SK-N-SH (cell line): Measurements from ENCODE around the gene PRMT2. TPM values are rescaled to one million over a fixed set of nuclear protein-coding genes. Genes with fewer than 3 reads are reported as not detected.

Experiments
- CTCF ChIA-PET: fragments of 300-600, 350-600 bp; formaldehyde crosslinking; extraction: SDS; loops from one replicate; lab custom pipeline; 2021; lab: Yijun Ruan, JAX
- POLR2A ChIA-PET: fragments of 350-600 bp; sonication (Branson Sonifier 250); formaldehyde crosslinking; extraction: SDS; loops from one replicate; lab custom pipeline; 2020; ENCODE audit warnings: antibody characterized with exemption, inconsistent platforms; lab: Yijun Ruan, JAX
- DNase-seq: peaks from one replicate; pipeline ENCODE4 v3.0.0; 2012
- H2AFZ ChIP-seq: fragments of 200-600 bp; sonication (generic); 2 replicates; pipeline ENCODE4 v1.8.1; 2016; ENCODE audit warnings: antibody characterized with exemption, mild to moderate bottlenecking, low read depth
- H3F3A ChIP-seq: fragments of 200-600 bp; sonication (generic); replicated peaks from 2 replicates; pipeline ENCODE3; 2016; ENCODE audit warnings: antibody characterized with exemption, mild to moderate bottlenecking; ENCODE audit not compliant: insufficient read depth
- H3K27ac ChIP-seq, 2 experiments: fragments of 200-500 bp in 1 of 2; fragments of 200-600 bp in 1 of 2; sonication (Bioruptor generic) in 1 of 2; sonication (generic), shearing (Covaris generic) in 1 of 2; 2 replicates each; pipeline versions ENCODE4 v1.5.1 to v1.6.1; 2014 to 2016; ENCODE audit warnings: low read depth in 2 of 2, inconsistent platforms in 1 of 2, low read length in 1 of 2, mild to moderate bottlenecking in 1 of 2, mixed read lengths in 1 of 2
- H3K27me3 ChIP-seq: fragments of 200-600 bp; sonication (generic), shearing (Covaris generic); 2 replicates; pipeline ENCODE4 v1.6.1; 2016; ENCODE audit warnings: mixed run types; ENCODE audit not compliant: insufficient read depth
- H3K36me3 ChIP-seq, 2 experiments: fragments of 200-500 bp in 1 of 2; fragments of 200-600 bp in 1 of 2; sonication (Bioruptor generic) in 1 of 2; sonication (generic) in 1 of 2; replicated peaks in 1 of 2; 2 replicates each; pipeline versions ENCODE3 to v1.5.1; 2014 to 2016; ENCODE audit warnings: low read length in 1 of 2, mild to moderate bottlenecking in 1 of 2; ENCODE audit not compliant: insufficient read depth in 2 of 2, control insufficient read depth in 1 of 2
- H3K4me1 ChIP-seq, 2 experiments: fragments of 200-500 bp in 1 of 2; fragments of 200-600 bp in 1 of 2; sonication (Bioruptor generic) in 1 of 2; sonication (generic), shearing (Covaris generic) in 1 of 2; 2 replicates each; pipeline versions ENCODE4 v1.5.1 to v1.6.1; 2014 to 2016; ENCODE audit warnings: low read depth in 1 of 2, low read length in 1 of 2, mixed run types in 1 of 2; ENCODE audit not compliant: insufficient read depth in 2 of 2, control insufficient read depth in 1 of 2
- H3K4me2 ChIP-seq: fragments of 200-600 bp; sonication (generic), shearing (Covaris generic); 2 replicates; pipeline ENCODE4 v1.6.1; 2017; ENCODE audit warnings: mixed run types
- H3K4me3 ChIP-seq, 2 experiments: fragments of 200-500 bp in 1 of 2; fragments of 200-600 bp in 1 of 2; sonication (Bioruptor generic) in 1 of 2; sonication (generic), shearing (Covaris generic) in 1 of 2; 2 replicates each; pipeline versions ENCODE4 v1.5.1 to v1.8.1; 2014 to 2016; ENCODE audit warnings: low read depth in 2 of 2, inconsistent platforms in 1 of 2, low read length in 1 of 2, mild to moderate bottlenecking in 1 of 2, mixed read lengths in 1 of 2, moderate library complexity in 1 of 2
- H3K79me2 ChIP-seq: fragments of 200-600 bp; sonication (generic); 2 replicates; pipeline ENCODE4 v1.8.1; 2017; ENCODE audit warnings: mild to moderate bottlenecking; ENCODE audit not compliant: insufficient read depth
- H3K9ac ChIP-seq: fragments of 200-600 bp; sonication (generic); 2 replicates; pipeline ENCODE4 v1.6.1; 2017; ENCODE audit warnings: mixed run types
- H3K9me2 ChIP-seq: fragments of 200-600 bp; sonication (generic); 2 replicates; pipeline ENCODE4 v1.6.1; 2017; ENCODE audit warnings: mixed run types
- H3K9me3 ChIP-seq: fragments of 200-600 bp; sonication (generic); 2 replicates; pipeline ENCODE4 v1.6.1; 2017; ENCODE audit warnings: mixed run types, mild to moderate bottlenecking, moderate library complexity
- H4K20me1 ChIP-seq: fragments of 200-600 bp; sonication (generic); 2 replicates; pipeline ENCODE4 v1.6.1; 2017; ENCODE audit warnings: mild to moderate bottlenecking, mixed run types; ENCODE audit not compliant: insufficient read depth
- CHD2 ChIP-seq: fragments of 150-350 bp; IDR thresholded peaks from 2 replicates; pipeline ENCODE4 v1.6.1; 2018; ENCODE audit warnings: low read length; ENCODE audit not compliant: partially characterized antibody
- ELF1 ChIP-seq: IDR thresholded peaks from 2 replicates; pipeline ENCODE4 v1.4.0; 2012
- EP300 ChIP-seq, 2 experiments: IDR thresholded peaks; 2 replicates each; pipeline versions ENCODE4 v1.4.0 to v1.6.1; 2012; ENCODE audit warnings: borderline replicate concordance in 1 of 2, low read depth in 1 of 2, low read length in 1 of 2
- EZH2phosphoT487 ChIP-seq: fragments of 200-600 bp; sonication (generic); IDR thresholded peaks from 2 replicates; pipeline ENCODE4 v1.6.1; 2017; ENCODE audit warnings: low read depth, mixed run types, mild to moderate bottlenecking, antibody characterized with exemption, moderate library complexity, borderline replicate concordance
- FOSL2 ChIP-seq: IDR thresholded peaks from 2 replicates; pipeline ENCODE4 v1.4.0; 2012; ENCODE audit warnings: low read depth, mild to moderate bottlenecking, moderate library complexity, borderline replicate concordance
- FOXJ3 ChIP-seq: sonication (generic); formaldehyde crosslinking; IDR thresholded peaks from 2 replicates; pipeline ENCODE4 v1.5.1; 2020; ENCODE audit warnings: mild to moderate bottlenecking, missing genetic modification reagents
- GATA2 ChIP-seq: sonication (generic); formaldehyde crosslinking; IDR thresholded peaks from 2 replicates; pipeline ENCODE4 v1.5.0; 2020; ENCODE audit warnings: mild to moderate bottlenecking, missing genetic modification reagents
- JUND ChIP-seq: IDR thresholded peaks from 2 replicates; pipeline ENCODE4 v1.4.0; 2012
- MEF2A ChIP-seq: IDR thresholded peaks from 2 replicates; pipeline ENCODE4 v1.4.0; 2012; ENCODE audit warnings: low read depth, borderline replicate concordance
- MXI1 ChIP-seq: IDR thresholded peaks from 2 replicates; pipeline ENCODE4 v1.6.1; 2012; ENCODE audit warnings: mild to moderate bottlenecking, low read depth, low read length, improper control_type of control experiment
- NFIC ChIP-seq: IDR thresholded peaks from 2 replicates; pipeline ENCODE4 v1.4.0; 2012; ENCODE audit warnings: borderline replicate concordance
- POLR2AphosphoS5 ChIP-seq: IDR thresholded peaks from 2 replicates; pipeline ENCODE4 v1.6.1; 2012; ENCODE audit warnings: low read depth, low read length
- RAD21 ChIP-seq: IDR thresholded peaks from 2 replicates; pipeline ENCODE4 v1.6.1; 2012; ENCODE audit warnings: mild to moderate bottlenecking, low read length
- TEAD4 ChIP-seq: IDR thresholded peaks from 2 replicates; pipeline ENCODE4 v1.4.0; 2012; ENCODE audit warnings: mild to moderate bottlenecking, borderline replicate concordance; ENCODE audit not compliant: insufficient read depth
- WGBS: methylation state at CpG from one replicate; pipeline ENCODE4 v1.1.6; 2017; ENCODE audit warnings: low lambda C conversion rate; 5-methylcytosine and 5-hydroxymethylcytosine counted together
- polyA plus RNA-seq, 3 experiments: library from polyadenylated mRNA; depleted of rRNA; stranded (reverse); fragments of >200 nt; gene quantifications; 2 replicates each; pipeline ENCODE4 v1.2.3, GENCODE V29; 2012
- TF ChIP-seq, protein P1 (sequence below): IDR thresholded peaks from 2 replicates; pipeline ENCODE4 v1.4.0; 2012; ENCODE audit warnings: low read depth, borderline replicate concordance
- TF ChIP-seq, protein P2 (sequence below): IDR thresholded peaks from 2 replicates; pipeline ENCODE4 v1.4.0; 2012; ENCODE audit warnings: low read depth
- TF ChIP-seq, protein P3 (sequence below): IDR thresholded peaks from 2 replicates; pipeline ENCODE4 v1.4.0; 2012; ENCODE audit warnings: low read depth, borderline replicate concordance
- TF ChIP-seq, protein P4 (sequence below): IDR thresholded peaks from 2 replicates; pipeline ENCODE4; 2012

Gene PRMT2
- polyA plus RNA-seq, 1 of the 3 experiments (the other 2 are of a cell fraction): 278 TPM

DNA sequence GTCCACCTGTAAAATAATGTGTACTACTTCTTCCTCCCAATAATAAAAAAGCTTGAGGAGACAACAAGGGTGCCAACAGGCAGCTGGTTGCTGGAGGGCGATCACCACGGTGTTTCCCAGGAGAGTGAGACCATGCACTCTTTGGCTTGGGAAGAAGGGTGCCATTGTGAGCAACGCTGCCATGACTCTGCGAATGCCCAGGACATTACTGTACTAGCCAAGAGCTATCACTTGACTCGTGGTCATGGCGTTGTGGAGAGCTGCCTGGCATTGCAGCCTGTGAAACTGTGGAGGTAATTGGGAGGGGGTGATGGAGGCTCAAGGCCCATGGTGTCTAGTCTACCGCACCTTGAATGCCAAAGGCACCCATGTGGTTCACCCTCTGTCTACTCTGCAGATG lies 14.6 kb upstream of the PRMT2 start:
- POLR2A ChIA-PET: interaction anchor here (1.0 kb wide), 1 partner anchor 16 kb away, joined by 4 read pairs; the partner anchor contains the start of gene S100B

DNA sequence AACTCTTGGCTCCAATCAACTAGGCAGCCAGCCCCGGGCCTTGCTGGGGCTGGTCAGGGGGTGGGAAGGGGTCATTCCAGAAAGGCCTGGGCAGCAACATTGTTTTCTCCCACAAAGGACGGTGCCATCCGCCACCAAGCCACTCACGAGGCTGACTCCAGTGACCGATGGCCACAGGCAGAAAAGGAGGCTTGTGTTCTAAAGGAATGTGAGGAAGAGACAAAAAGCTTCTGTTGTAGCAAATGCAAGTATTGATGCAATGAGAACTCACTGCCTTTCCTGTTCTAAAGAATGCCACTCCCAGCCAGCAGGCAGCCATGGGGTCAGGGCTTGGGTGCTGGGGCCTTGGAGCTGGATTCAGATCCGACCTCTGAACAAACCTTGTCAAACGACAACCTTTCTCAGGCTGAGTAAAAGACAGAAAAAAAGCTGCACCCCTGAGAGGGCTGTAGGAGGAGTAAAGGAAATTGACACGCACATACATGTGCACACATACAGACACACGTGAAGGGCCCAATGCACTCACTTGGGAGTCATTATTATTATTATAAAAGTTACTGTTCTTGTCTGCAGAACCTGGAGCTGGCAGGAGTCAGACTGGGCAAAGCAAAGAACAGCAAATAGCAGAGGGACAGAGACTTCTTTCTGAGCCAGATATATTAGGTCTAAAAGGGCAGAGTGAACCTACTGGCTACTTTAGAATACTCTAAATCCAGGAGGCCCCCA lies 13.9 kb upstream of the PRMT2 start:
- no peaks in the 10 kb centered on the region for H4K20me1 ChIP-seq
- no peak overlapping the region for H3K4me3 ChIP-seq
- no peaks in the 10 kb centered on the region for H3K27me3 ChIP-seq
- no peak overlapping the region for H3K9ac ChIP-seq
- no peak overlapping the region for H3K4me2 ChIP-seq
- DNase-seq: no peak
- TF ChIP-seq MEF2A: no peak
- TF ChIP-seq TEAD4: no peak
- TF ChIP-seq, protein P1, sequence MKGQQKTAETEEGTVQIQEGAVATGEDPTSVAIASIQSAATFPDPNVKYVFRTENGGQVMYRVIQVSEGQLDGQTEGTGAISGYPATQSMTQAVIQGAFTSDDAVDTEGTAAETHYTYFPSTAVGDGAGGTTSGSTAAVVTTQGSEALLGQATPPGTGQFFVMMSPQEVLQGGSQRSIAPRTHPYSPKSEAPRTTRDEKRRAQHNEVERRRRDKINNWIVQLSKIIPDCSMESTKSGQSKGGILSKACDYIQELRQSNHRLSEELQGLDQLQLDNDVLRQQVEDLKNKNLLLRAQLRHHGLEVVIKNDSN: no peak
- no peaks in the 10 kb centered on the region for H3K9me2 ChIP-seq
- ChIA-PET POLR2A (interaction anchor here (1.0 kb wide), 1 partner anchor 17 kb away, joined by 4 read pairs; the partner anchor contains the start of gene S100B), CTCF (no interaction called here)
- WGBS: 74% methylated on average over 7 of the region's 9 CpGs
- 0 out of 2 replicates have a peak overlapping the region, but pooled peaks have one; percentile 35 for H2AFZ ChIP-seq
- no peaks in the 10 kb centered on the region for H3K79me2 ChIP-seq
- H3K27ac ChIP-seq: no peak overlapping the region
- no peaks in the 10 kb centered on the region for H3K4me1 ChIP-seq
- H3K9me3 ChIP-seq: peaks cover 9% of the 10 kb centered on the region
- no peaks in the 10 kb centered on the region for H3K36me3 ChIP-seq
- no peaks in the 10 kb centered on the region for H3F3A ChIP-seq

More for the DNA sequence above, 14.6 kb upstream of the PRMT2 start:
- no peak for DNase-seq
- WGBS: 80% methylated on average over 6 of the region's 7 CpGs
- no peaks in the 10 kb centered on the region for H3K27me3 ChIP-seq
- TF ChIP-seq MXI1 (no peak), FOXJ3 (CRISPR knock-in tag) (no peak), CHD2 (no peak), EZH2phosphoT487 (no peak), GATA2 (CRISPR knock-in tag) (no peak)
- TF ChIP-seq, protein P2, sequence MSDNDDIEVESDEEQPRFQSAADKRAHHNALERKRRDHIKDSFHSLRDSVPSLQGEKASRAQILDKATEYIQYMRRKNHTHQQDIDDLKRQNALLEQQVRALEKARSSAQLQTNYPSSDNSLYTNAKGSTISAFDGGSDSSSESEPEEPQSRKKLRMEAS: no peak
- no peak overlapping the region for H2AFZ ChIP-seq
- H3K27ac ChIP-seq: no peak overlapping the region
- no peak overlapping the region for H3K4me2 ChIP-seq
- H3K36me3 ChIP-seq: no peaks in the 10 kb centered on the region
- H3F3A ChIP-seq: no peaks in the 10 kb centered on the region
- H3K9ac ChIP-seq: no peak overlapping the region
- no peaks in the 10 kb centered on the region for H4K20me1 ChIP-seq
- CTCF ChIA-PET: no interaction called here
- no peak overlapping the region for H3K4me3 ChIP-seq
- no peaks in the 10 kb centered on the region for H3K4me1 ChIP-seq
- H3K9me3 ChIP-seq: peaks cover 5% of the 10 kb centered on the region
- no peaks in the 10 kb centered on the region for H3K9me2 ChIP-seq
- H3K79me2 ChIP-seq: no peaks in the 10 kb centered on the region

DNA sequence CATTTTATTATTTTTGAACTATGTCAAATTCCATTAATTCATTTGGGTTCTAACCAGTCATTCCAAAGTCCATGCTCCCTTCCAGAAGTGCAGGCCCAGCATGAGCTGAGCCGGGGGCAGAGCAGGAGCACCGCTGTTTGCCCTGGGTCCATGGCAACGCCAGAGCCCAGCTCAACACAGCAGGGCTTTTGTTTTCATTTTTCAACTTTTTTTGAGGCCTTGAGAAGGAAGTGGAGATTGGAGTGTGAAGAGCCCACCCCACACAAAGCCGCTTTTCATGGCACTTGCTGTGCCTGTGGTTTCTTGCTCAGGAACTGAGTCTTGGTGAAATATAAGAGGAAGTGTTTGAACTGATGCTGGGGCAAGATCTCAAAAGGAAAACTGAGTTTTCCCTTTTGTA lies 13.2 kb upstream of the PRMT2 start:
- no peak overlapping the region for H3K9ac ChIP-seq
- no peaks in the 10 kb centered on the region for H3K9me2 ChIP-seq
- WGBS: 57% methylated on average over 4 of the region's 4 CpGs
- H3K79me2 ChIP-seq: no peaks in the 10 kb centered on the region
- no peaks in the 10 kb centered on the region for H3K36me3 ChIP-seq
- no peak overlapping the region for H3K4me3 ChIP-seq
- no peak overlapping the region for H3K4me2 ChIP-seq
- ChIA-PET CTCF (no interaction called here), POLR2A (no interaction called here)
- DNase-seq: no peak
- H2AFZ ChIP-seq: no peak overlapping the region
- H3K4me1 ChIP-seq: no peaks in the 10 kb centered on the region
- H3K27me3 ChIP-seq: no peaks in the 10 kb centered on the region
- H4K20me1 ChIP-seq: no peaks in the 10 kb centered on the region
- H3F3A ChIP-seq: no peaks in the 10 kb centered on the region
- no peak overlapping the region for H3K27ac ChIP-seq
- H3K9me3 ChIP-seq: peaks cover 9% of the 10 kb centered on the region
- TF ChIP-seq, protein P3, sequence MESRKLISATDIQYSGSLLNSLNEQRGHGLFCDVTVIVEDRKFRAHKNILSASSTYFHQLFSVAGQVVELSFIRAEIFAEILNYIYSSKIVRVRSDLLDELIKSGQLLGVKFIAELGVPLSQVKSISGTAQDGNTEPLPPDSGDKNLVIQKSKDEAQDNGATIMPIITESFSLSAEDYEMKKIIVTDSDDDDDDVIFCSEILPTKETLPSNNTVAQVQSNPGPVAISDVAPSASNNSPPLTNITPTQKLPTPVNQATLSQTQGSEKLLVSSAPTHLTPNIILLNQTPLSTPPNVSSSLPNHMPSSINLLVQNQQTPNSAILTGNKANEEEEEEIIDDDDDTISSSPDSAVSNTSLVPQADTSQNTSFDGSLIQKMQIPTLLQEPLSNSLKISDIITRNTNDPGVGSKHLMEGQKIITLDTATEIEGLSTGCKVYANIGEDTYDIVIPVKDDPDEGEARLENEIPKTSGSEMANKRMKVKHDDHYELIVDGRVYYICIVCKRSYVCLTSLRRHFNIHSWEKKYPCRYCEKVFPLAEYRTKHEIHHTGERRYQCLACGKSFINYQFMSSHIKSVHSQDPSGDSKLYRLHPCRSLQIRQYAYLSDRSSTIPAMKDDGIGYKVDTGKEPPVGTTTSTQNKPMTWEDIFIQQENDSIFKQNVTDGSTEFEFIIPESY: no peak
- TF ChIP-seq EZH2phosphoT487: no peak
- no peak for TF ChIP-seq CHD2
- TF ChIP-seq ELF1: no peak
- TF ChIP-seq JUND: no peak
- no peak for TF ChIP-seq EP300 (IDR thresholded peaks at IDR 0.05; ENCODE audit: borderline replicate concordance in 1 of 2, low read depth in 1 of 2, low read length in 1 of 2)
- TF ChIP-seq, protein P4, sequence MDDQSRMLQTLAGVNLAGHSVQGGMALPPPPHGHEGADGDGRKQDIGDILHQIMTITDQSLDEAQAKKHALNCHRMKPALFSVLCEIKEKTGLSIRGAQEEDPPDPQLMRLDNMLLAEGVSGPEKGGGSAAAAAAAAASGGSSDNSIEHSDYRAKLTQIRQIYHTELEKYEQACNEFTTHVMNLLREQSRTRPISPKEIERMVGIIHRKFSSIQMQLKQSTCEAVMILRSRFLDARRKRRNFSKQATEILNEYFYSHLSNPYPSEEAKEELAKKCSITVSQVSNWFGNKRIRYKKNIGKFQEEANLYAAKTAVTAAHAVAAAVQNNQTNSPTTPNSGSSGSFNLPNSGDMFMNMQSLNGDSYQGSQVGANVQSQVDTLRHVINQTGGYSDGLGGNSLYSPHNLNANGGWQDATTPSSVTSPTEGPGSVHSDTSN: no peak
- TF ChIP-seq RAD21: no peak
- no peak for TF ChIP-seq MEF2A
- TF ChIP-seq NFIC: no peak
- no peak for TF ChIP-seq FOSL2
- no peak for TF ChIP-seq POLR2AphosphoS5
